Measurements from ENCODE around the gene KAT7. TPM values are rescaled to one million over a fixed set of nuclear protein-coding genes. Genes with fewer than 3 reads are reported as not detected.
A peak's percentile ranks its signal among the peaks of the same experiment; 100 is the strongest.
"Not testable (repeated sequence)": the region's sequence is repeated elsewhere in the genome, so short reads cannot be mapped to it uniquely, and the experiment has no call there.

The KAT7 gene
- total RNA-seq, 2 donors from 2014 or later, result 75.8 to 98.5 TPM

DNA sequence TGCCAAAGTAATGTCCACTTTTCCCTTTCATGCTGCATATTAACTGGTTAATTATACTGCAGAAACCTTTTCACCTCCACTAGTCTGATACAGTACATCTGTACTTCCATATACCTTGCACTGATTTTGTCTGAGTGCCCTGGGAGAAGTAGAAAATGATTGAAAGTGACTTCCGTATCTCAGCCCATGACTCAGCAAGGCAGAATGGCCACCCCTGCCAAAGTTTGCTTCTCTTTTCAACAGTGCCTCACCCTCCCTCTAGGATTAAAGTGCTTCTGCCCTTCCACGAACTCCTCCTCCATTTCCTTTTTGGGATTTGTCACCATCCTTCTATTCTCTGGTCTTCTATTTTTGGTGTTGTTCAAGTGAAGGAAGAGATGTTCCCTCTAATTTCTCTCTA is 39.8 kb downstream of the KAT7 start:
- not testable (repeated sequence) for H3K4me3 Mint-ChIP-seq; H3K27me3 Mint-ChIP-seq; ATAC-seq; H3K9me3 Mint-ChIP-seq; DNase-seq (ENCODE audit: low spot score); H3K27ac Mint-ChIP-seq
- H3K36me3 Mint-ChIP-seq, result peaks cover 31% of the 10 kb centered on the region
- peaks cover 0 to 15% of the 10 kb centered on the region in 2 donors for H3K4me1 Mint-ChIP-seq (ENCODE audit: low read depth in 2 of 2)

GRCh38 chr17:49829026-49829425 is 40.5 kb downstream of the KAT7 start:
- Mint-ChIP-seq H3K27me3 (no peaks in the 10 kb centered on the region), H3K4me3 (no peak overlapping the region), H3K4me1 (ENCODE audit: low read depth in 2 of 2) (peaks cover 0 to 19% of the 10 kb centered on the region in 2 donors), H3K9me3 (no peaks in the 10 kb centered on the region), H3K27ac (no peak overlapping the region), H3K36me3 (peaks cover 29% of the 10 kb centered on the region)
- ATAC-seq (no peak), DNase-seq (ENCODE audit: low spot score) (no peak)

DNA sequence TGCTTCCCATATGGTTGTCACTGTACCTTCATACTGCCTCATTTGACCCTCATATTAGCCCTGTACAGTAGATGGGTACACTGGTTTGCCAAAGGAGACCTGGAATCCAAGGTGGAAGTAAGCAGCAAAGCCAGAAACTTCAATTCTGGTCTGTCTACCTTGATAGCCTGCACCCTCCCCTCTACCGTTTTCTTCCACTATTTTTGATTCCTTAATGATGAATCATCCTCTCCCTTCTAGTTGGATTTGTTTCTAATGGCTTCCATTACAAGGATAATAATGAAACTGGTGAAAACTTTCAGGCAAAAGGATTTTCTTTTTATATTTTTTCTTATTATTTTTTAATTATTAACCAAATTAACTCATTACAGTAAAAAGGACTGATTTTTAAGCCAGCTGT is 42.1 kb downstream of the KAT7 start:
- Mint-ChIP-seq H3K9me3 (no peaks in the 10 kb centered on the region), H3K27ac (no peak overlapping the region), H3K4me3 (no peak overlapping the region), H3K36me3 (peaks cover 28% of the 10 kb centered on the region), H3K27me3 (no peaks in the 10 kb centered on the region), H3K4me1 (ENCODE audit: low read depth in 2 of 2) (peaks cover 4 to 19% of the 10 kb centered on the region in 2 donors)
- DNase-seq (ENCODE audit: low spot score) (no peak), ATAC-seq (no peak)

DNA sequence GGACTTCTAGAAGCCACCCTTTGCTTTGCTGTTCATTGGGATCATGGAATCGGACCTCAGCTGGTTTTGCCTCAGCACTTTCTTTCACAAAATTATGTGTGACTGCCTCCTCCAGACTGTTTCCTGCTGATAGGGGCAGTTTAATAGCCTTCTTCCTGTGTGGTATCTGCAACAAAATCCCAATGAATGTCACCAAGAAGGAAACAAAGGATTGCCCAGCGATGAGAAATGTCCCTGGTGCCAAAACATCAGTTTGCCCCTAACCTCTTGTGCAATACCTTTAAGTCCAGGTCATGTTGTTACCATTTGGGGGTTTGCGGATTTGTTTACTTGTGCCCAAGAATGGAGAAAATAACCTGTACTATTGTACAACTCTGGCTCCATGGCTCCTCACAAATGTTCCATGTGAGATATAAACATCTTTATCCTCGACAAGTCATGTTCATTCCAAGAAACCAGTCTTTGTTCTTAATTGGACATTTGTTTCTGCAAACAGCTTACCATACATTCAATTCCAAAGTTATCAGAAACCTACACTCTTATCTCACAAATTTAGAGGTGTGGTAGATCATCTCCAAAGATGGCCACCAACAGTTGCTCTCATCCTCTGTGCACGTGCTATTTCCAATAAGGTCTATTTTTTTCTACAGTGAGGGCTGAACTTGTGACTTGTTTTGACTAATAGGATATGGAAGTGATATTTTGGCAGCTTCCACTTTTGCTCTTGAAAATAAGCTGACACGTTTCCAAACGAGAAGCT is 44.5 kb downstream of the KAT7 start:
- H3K4me1 Mint-ChIP-seq (ENCODE audit: low read depth in 2 of 2), result peaks cover 5 to 19% of the 10 kb centered on the region in 2 donors
- peak overlapping the region in 1 of 2 donors; percentile 6 for H3K27ac Mint-ChIP-seq
- H3K9me3 Mint-ChIP-seq, result no peaks in the 10 kb centered on the region
- H3K27me3 Mint-ChIP-seq, result no peaks in the 10 kb centered on the region
- DNase-seq (ENCODE audit: low spot score), result no peak
- H3K36me3 Mint-ChIP-seq, result peaks cover 13% of the 10 kb centered on the region
- H3K4me3 Mint-ChIP-seq, result no peak overlapping the region
- no peak for ATAC-seq

- Mint-ChIP-seq H3K9me3 (no peaks in the 10 kb centered on the region), H3K4me3 (no peak overlapping the region), H3K27me3 (no peaks in the 10 kb centered on the region), H3K4me1 (ENCODE audit: low read depth in 2 of 2) (peaks cover 5 to 11% of the 10 kb centered on the region in 2 donors), H3K27ac (no peak overlapping the region), H3K36me3 (peaks cover 4% of the 10 kb centered on the region)
- ATAC-seq, result no peak
- no peak for DNase-seq (ENCODE audit: low spot score)
Observed at GRCh38 chr17:49834118-49834743, 45.8 kb downstream of the KAT7 start.

DNA sequence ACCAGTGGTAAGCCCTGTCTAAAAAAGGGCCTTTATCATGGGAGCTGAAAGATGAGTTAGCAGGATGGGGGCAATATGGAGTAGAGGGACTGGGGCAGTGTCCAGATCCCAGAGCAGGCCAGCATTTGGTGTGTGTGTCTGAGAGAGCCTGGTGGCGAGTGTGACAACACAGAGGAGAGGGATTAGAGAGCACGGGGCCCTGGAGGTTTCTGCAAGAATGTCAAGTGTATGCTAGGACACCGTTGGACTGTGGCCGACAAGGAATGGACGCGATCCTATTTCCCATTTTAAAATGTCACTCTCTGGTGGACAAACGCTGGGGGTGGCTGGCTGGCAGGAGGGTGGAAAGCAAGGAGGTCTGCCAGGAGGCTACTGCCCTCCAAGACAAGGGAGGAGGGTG is 47.0 kb downstream of the KAT7 start:
- DNase-seq (ENCODE audit: low spot score) (no peak), ATAC-seq (no peak)
- Mint-ChIP-seq H3K9me3 (no peaks in the 10 kb centered on the region), H3K27me3 (no peaks in the 10 kb centered on the region), H3K36me3 (peaks cover 4% of the 10 kb centered on the region), H3K27ac (no peak overlapping the region), H3K4me1 (ENCODE audit: low read depth in 2 of 2) (peaks cover 5 to 11% of the 10 kb centered on the region in 2 donors), H3K4me3 (no peak overlapping the region)

GRCh38 chr17:49836111-49837030 is 47.9 kb downstream of the KAT7 start:
- no peak overlapping the region for H3K4me3 Mint-ChIP-seq
- peaks cover 4% of the 10 kb centered on the region for H3K36me3 Mint-ChIP-seq
- no peaks in the 10 kb centered on the region for H3K9me3 Mint-ChIP-seq
- DNase-seq (ENCODE audit: low spot score) (no peak), ATAC-seq (no peak)
- H3K27me3 Mint-ChIP-seq, result no peaks in the 10 kb centered on the region
- H3K4me1 Mint-ChIP-seq (ENCODE audit: low read depth in 2 of 2), result peaks cover 5 to 11% of the 10 kb centered on the region in 2 donors
- no peak overlapping the region for H3K27ac Mint-ChIP-seq

GRCh38 chr17:49839455-49839854 is 51.0 kb downstream of the KAT7 start:
- Mint-ChIP-seq H3K4me3 (no peak overlapping the region), H3K9me3 (no peaks in the 10 kb centered on the region)

GRCh38 chr17:49841548-49841947 is 53.1 kb downstream of the KAT7 start:
- H3K36me3 Mint-ChIP-seq, result peaks cover 4% of the 10 kb centered on the region
- no peak for DNase-seq (ENCODE audit: low spot score)
- no peaks in the 10 kb centered on the region for H3K27me3 Mint-ChIP-seq
- H3K9me3 Mint-ChIP-seq, result no peaks in the 10 kb centered on the region
- peaks cover 4 to 15% of the 10 kb centered on the region in 2 donors for H3K4me1 Mint-ChIP-seq (ENCODE audit: low read depth in 2 of 2)
- H3K27ac Mint-ChIP-seq, result no peak overlapping the region
- H3K4me3 Mint-ChIP-seq, result no peak overlapping the region
- no peak for ATAC-seq

More at GRCh38 chr17:49839455-49839854, 51.0 kb downstream of the KAT7 start:
- peaks cover 9 to 13% of the 10 kb centered on the region in 2 donors for H3K4me1 Mint-ChIP-seq (ENCODE audit: low read depth in 2 of 2)
- H3K27ac Mint-ChIP-seq, result no peak overlapping the region
- no peak for ATAC-seq
- DNase-seq (ENCODE audit: low spot score), result no peak
- peaks cover 4% of the 10 kb centered on the region for H3K36me3 Mint-ChIP-seq
- H3K27me3 Mint-ChIP-seq, result no peaks in the 10 kb centered on the region

- H3K9me3 Mint-ChIP-seq, result no peaks in the 10 kb centered on the region
- H3K4me1 Mint-ChIP-seq (ENCODE audit: low read depth in 2 of 2), result peaks cover 4 to 15% of the 10 kb centered on the region in 2 donors
- DNase-seq (ENCODE audit: low spot score) (no peak), ATAC-seq (no peak)
- H3K27me3 Mint-ChIP-seq, result no peaks in the 10 kb centered on the region
- no peak overlapping the region for H3K27ac Mint-ChIP-seq
- H3K36me3 Mint-ChIP-seq, result peaks cover 4% of the 10 kb centered on the region
- H3K4me3 Mint-ChIP-seq, result no peak overlapping the region
Observed at GRCh38 chr17:49842371-49842770, 53.9 kb downstream of the KAT7 start.

- Mint-ChIP-seq H3K27me3 (no peaks in the 10 kb centered on the region), H3K9me3 (no peaks in the 10 kb centered on the region), H3K4me3 (no peak overlapping the region), H3K4me1 (ENCODE audit: low read depth in 2 of 2) (peaks cover 4 to 15% of the 10 kb centered on the region in 2 donors), H3K27ac (no peak overlapping the region), H3K36me3 (peaks cover 4% of the 10 kb centered on the region)
- ATAC-seq (no peak), DNase-seq (ENCODE audit: low spot score) (no peak)
Observed at GRCh38 chr17:49842846-49843245, 54.4 kb downstream of the KAT7 start.

DNA sequence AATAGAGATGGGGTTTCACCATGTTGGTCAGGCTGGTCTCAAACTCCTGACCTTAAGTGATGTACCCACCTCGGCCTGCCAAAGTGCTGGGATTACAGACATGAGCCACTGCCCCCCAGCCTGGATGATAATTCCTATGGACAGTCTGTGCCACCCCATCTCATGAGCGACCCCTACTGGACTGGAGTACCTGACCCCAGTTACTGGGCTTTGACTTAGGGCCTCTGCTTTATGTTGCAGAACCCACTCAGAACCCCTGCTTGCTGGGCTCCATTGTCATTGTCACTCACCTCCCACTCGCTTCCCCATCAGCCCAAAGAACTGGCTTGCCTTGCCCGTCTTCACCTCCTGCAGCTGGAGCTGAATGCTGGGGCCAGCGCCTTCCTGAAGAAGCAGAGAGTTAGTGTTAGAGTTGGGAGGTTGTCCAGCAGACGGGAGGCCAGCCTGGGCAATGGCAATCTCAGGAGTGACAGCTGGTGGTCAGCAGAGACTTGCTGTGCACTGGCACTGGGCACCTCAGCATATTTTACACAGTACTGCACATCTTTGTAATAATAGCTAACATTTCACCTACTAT is 55.4 kb downstream of the KAT7 start:
- DNase-seq (ENCODE audit: low spot score) (no peak), ATAC-seq (no peak)
- H3K4me3 Mint-ChIP-seq, result no peak overlapping the region
- H3K27ac Mint-ChIP-seq, result no peak overlapping the region
- H3K9me3 Mint-ChIP-seq, result no peaks in the 10 kb centered on the region
- H3K36me3 Mint-ChIP-seq, result peaks cover 4% of the 10 kb centered on the region
- peaks cover 4 to 21% of the 10 kb centered on the region in 2 donors for H3K4me1 Mint-ChIP-seq (ENCODE audit: low read depth in 2 of 2)
- H3K27me3 Mint-ChIP-seq, result no peaks in the 10 kb centered on the region

GRCh38 chr17:49845321-49845720 is 56.8 kb downstream of the KAT7 start:
- no peaks in the 10 kb centered on the region for H3K9me3 Mint-ChIP-seq
- H3K4me1 Mint-ChIP-seq (ENCODE audit: low read depth in 2 of 2), result peaks cover 4 to 19% of the 10 kb centered on the region in 2 donors
- no peak for ATAC-seq
- no peak overlapping the region for H3K4me3 Mint-ChIP-seq
- no peaks in the 10 kb centered on the region for H3K27me3 Mint-ChIP-seq
- no peak overlapping the region for H3K27ac Mint-ChIP-seq
- no peak for DNase-seq (ENCODE audit: low spot score)
- H3K36me3 Mint-ChIP-seq, result peaks cover 4% of the 10 kb centered on the region
